HCT116 (cell line): ENCODE results near the gene MSANTD3. TPM values are rescaled to one million over a fixed set of nuclear protein-coding genes. Genes with fewer than 3 reads are reported as not detected.

Source experiments
- ATAC-seq: fragments of 200-7000 bp; cut with Tn5 transposase; 2 replicates; pipeline ENCODE4 v1.9.1; 2020; ENCODE audit warnings: mild to moderate bottlenecking, moderate library complexity
- BruUV-seq: library from RNA; stranded (reverse); fragments of 400-500 nt; replicated peaks from 2 replicates; lab custom pipeline; 2021; lab: Mats Ljungman, UMichigan
- CTCF ChIA-PET: fragments of 300-600 bp; sonication (Branson Sonifier 250); formaldehyde crosslinking; loops from one replicate; lab custom pipeline; 2021; ENCODE audit warnings: antibody characterized with exemption; lab: Charles Lee
- POLR2A ChIA-PET: fragments of 300-600, 350-600 bp; sonication (Branson Sonifier 250); formaldehyde crosslinking; loops from one replicate; lab custom pipeline; 2021; ENCODE audit warnings: antibody characterized with exemption; lab: Charles Lee
- RAD21 ChIA-PET, 2 experiments: fragments of 300-600 bp; sonication (Branson Sonifier 250); formaldehyde crosslinking; loops; one replicate each; lab custom pipeline; 2023; ENCODE audit warnings: low total read pairs in 2 of 2; ENCODE audit not compliant: uncharacterized antibody in 2 of 2, unreplicated experiment in 2 of 2, low non-redundant PET in 1 of 2; lab: Charles Lee
- DNase-seq: peaks from one replicate; pipeline ENCODE4 v3.0.0-alpha.2; 2010; ENCODE audit warnings: low read depth, low spot score
- H2AFZ ChIP-seq: fragments of 200-600 bp; shearing (Covaris generic), sonication (generic); 2 replicates; pipeline ENCODE4 v1.6.1; 2017; ENCODE audit warnings: low read depth, mixed run types, mixed read lengths, antibody characterized with exemption, low read length; ENCODE audit not compliant: poor library complexity, severe bottlenecking
- H3K27ac ChIP-seq: 2 replicates; pipeline ENCODE4 v1.5.1; 2012; ENCODE audit warnings: low read depth, low read length
- H3K27me3 ChIP-seq: fragments of 200-600 bp; sonication (generic); 2 replicates; pipeline ENCODE4 v1.6.1; 2016; ENCODE audit warnings: mixed run types, low read length, mixed read lengths; ENCODE audit not compliant: insufficient read depth
- H3K36me3 ChIP-seq, 2 experiments: fragments of 200-500 bp in 1 of 2; fragments of 200-600 bp in 1 of 2; sonication (Bioruptor generic) in 1 of 2; sonication (generic) in 1 of 2; 2 replicates each; pipeline versions ENCODE4 v1.5.1 to v1.6.1; 2014 to 2016; ENCODE audit warnings: low read length in 2 of 2, inconsistent platforms in 1 of 2, mixed read lengths in 1 of 2, mixed run types in 1 of 2; ENCODE audit not compliant: insufficient read depth in 2 of 2, control insufficient read depth in 1 of 2
- H3K4me1 ChIP-seq, 2 experiments: fragments of 200-600 bp in 1 of 2; sonication (generic) in 1 of 2; 2 replicates each; pipeline versions ENCODE4 v1.5.1 to v1.6.1; 2012 to 2017; ENCODE audit warnings: low read length in 2 of 2, inconsistent platforms in 1 of 2, mild to moderate bottlenecking in 1 of 2, mixed read lengths in 1 of 2, mixed run types in 1 of 2, moderate library complexity in 1 of 2; ENCODE audit not compliant: insufficient read depth in 2 of 2, control insufficient read depth in 1 of 2
- H3K4me2 ChIP-seq: fragments of 200-600 bp; sonication (generic); 2 replicates; pipeline ENCODE4 v1.6.1; 2017; ENCODE audit warnings: mixed run types, low read length, mixed read lengths
- H3K4me3 ChIP-seq, 2 experiments: fragments of 200-600 bp in 1 of 2; sonication (generic) in 1 of 2; replicated peaks in 1 of 2; 2 replicates each; pipeline ENCODE4 v1.5.1; 2011 to 2016; ENCODE audit warnings: low read length in 2 of 2, control low read depth in 1 of 2, low read depth in 1 of 2, mild to moderate bottlenecking in 1 of 2, mixed read lengths in 1 of 2, mixed run types in 1 of 2
- H3K79me2 ChIP-seq: fragments of 200-600 bp; sonication (generic); 2 replicates; pipeline ENCODE4 v1.6.1; 2017; ENCODE audit warnings: mild to moderate bottlenecking, mixed run types, low read length, moderate library complexity, mixed read lengths; ENCODE audit not compliant: insufficient read depth
- H3K9ac ChIP-seq: fragments of 200-600 bp; sonication (generic); 2 replicates; pipeline ENCODE4 v1.6.1; 2016; ENCODE audit warnings: low read length, mixed read lengths
- H3K9me2 ChIP-seq: fragments of 200-600 bp; sonication (generic), shearing (Covaris generic); 2 replicates; pipeline ENCODE4 v1.6.1; 2017; ENCODE audit warnings: mixed run types, mild to moderate bottlenecking, moderate library complexity; ENCODE audit not compliant: insufficient read depth
- H3K9me3 ChIP-seq, 2 experiments: fragments of 200-500 bp in 1 of 2; fragments of 200-600 bp in 1 of 2; sonication (Bioruptor generic) in 1 of 2; sonication (generic) in 1 of 2; 2 replicates each; pipeline ENCODE4 v1.6.1; 2014 to 2017; ENCODE audit warnings: low read length in 2 of 2, mixed read lengths in 2 of 2, inconsistent platforms in 1 of 2, low read depth in 1 of 2, mild to moderate bottlenecking in 1 of 2, mixed run types in 1 of 2, moderate library complexity in 1 of 2; ENCODE audit not compliant: control insufficient read depth in 1 of 2, insufficient read depth in 1 of 2
- H4K20me1 ChIP-seq: fragments of 200-600 bp; sonication (generic), shearing (Covaris generic); 2 replicates; pipeline ENCODE4 v1.6.1; 2017; ENCODE audit warnings: mixed run types, mild to moderate bottlenecking, moderate library complexity; ENCODE audit not compliant: insufficient read depth
- ATF3 ChIP-seq: IDR thresholded peaks from 2 replicates; pipeline ENCODE4 v1.6.1; 2012
- EGR1 ChIP-seq: IDR thresholded peaks from 2 replicates; pipeline ENCODE4 v1.6.1; 2012; ENCODE audit warnings: low read depth
- ELF1 ChIP-seq: IDR thresholded peaks from 2 replicates; pipeline ENCODE4 v1.6.1; 2012; ENCODE audit warnings: low read depth, borderline replicate concordance
- intact Hi-C: fragments of 100-400 bp; cut with micrococcal nuclease; formaldehyde crosslinking; loops from 2 replicates; pipeline ENCODE4 v1.10.0; 2022
- total RNA-seq: library from RNA; stranded (reverse); gene quantifications from one replicate; pipeline ENCODE4 v1.2.1, GENCODE V29; 2021; ENCODE audit not compliant: unreplicated experiment
- TF ChIP-seq, protein P1 (sequence below): IDR thresholded peaks from 2 replicates; pipeline ENCODE4 v1.6.1; 2011; ENCODE audit warnings: mild to moderate bottlenecking, low read length, moderate library complexity; ENCODE audit not compliant: insufficient replicate concordance; ENCODE audit errors: extremely low read depth
- TF ChIP-seq, protein P2 (sequence below), 3 experiments: fragments of 200-600 bp in 1 of 3; sonication (generic) in 1 of 3; IDR thresholded peaks in 2 of 3; conservative IDR thresholded peaks in 1 of 3; 2 replicates each; pipeline ENCODE4 v1.5.1; 2012 to 2017; ENCODE audit warnings: low read depth in 2 of 3, low read length in 2 of 3, antibody characterized with exemption in 1 of 3, borderline replicate concordance in 1 of 3, control low read depth in 1 of 3, mild to moderate bottlenecking in 1 of 3, mixed read lengths in 1 of 3, mixed run types in 1 of 3, moderate library complexity in 1 of 3; ENCODE audit not compliant: insufficient read depth in 1 of 3

The MSANTD3 gene
- total RNA-seq, 1 experiment from 2014 or later: 31.3 TPM

DNA sequence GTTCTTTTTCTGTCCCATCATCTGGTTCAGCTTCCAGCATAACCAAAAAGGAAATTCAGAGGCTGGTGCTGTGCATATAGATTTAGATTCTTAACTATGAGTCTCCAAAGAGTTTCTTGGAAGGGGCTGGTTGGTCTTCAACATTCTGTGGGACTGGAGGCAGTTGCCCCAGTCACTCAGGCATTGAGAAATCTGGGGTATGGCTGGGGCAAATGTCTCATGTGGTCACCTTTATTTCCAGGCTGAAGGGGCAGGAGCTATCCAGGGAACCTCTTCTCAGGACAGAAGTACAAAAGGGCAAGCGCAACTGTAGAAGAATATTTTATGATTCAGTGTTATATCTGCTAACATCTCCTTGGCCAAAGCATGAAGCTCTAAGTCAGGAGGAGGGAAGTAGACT is 30.6 kb downstream of the MSANTD3 start:
- no TSS peak for BruUV-seq
- H3K79me2 ChIP-seq: no peaks in the 10 kb centered on the region

More for the DNA sequence above, 30.6 kb downstream of the MSANTD3 start:
- Histone ChIP-seq H3K27ac (no peak overlapping the region), H3K36me3 (peaks cover 0 to 9% of the 10 kb centered on the region in 2 experiments; a peak in 2 of 4 replicates), H3K4me3 (no peak overlapping the region), H4K20me1 (no peaks in the 10 kb centered on the region), H3K9ac (no peak overlapping the region), H3K4me2 (no peak overlapping the region), H2AFZ (no peak overlapping the region), H3K4me1 (no peaks in the 10 kb centered on the region), H3K27me3 (no peaks in the 10 kb centered on the region)
- CTCF ChIA-PET: no interaction called here
- ATAC-seq: no peak
- intact Hi-C loops: loop anchor here (5.0 kb wide), 1 partner anchor 50 kb away; no protein-coding TSS in a partner anchor
- POLR2A ChIA-PET: no interaction called here
- TF ChIP-seq, protein P1, sequence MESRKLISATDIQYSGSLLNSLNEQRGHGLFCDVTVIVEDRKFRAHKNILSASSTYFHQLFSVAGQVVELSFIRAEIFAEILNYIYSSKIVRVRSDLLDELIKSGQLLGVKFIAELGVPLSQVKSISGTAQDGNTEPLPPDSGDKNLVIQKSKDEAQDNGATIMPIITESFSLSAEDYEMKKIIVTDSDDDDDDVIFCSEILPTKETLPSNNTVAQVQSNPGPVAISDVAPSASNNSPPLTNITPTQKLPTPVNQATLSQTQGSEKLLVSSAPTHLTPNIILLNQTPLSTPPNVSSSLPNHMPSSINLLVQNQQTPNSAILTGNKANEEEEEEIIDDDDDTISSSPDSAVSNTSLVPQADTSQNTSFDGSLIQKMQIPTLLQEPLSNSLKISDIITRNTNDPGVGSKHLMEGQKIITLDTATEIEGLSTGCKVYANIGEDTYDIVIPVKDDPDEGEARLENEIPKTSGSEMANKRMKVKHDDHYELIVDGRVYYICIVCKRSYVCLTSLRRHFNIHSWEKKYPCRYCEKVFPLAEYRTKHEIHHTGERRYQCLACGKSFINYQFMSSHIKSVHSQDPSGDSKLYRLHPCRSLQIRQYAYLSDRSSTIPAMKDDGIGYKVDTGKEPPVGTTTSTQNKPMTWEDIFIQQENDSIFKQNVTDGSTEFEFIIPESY: no peak
- TF ChIP-seq EGR1: no peak
- no peak for TF ChIP-seq ATF3
- TF ChIP-seq, protein P2, sequence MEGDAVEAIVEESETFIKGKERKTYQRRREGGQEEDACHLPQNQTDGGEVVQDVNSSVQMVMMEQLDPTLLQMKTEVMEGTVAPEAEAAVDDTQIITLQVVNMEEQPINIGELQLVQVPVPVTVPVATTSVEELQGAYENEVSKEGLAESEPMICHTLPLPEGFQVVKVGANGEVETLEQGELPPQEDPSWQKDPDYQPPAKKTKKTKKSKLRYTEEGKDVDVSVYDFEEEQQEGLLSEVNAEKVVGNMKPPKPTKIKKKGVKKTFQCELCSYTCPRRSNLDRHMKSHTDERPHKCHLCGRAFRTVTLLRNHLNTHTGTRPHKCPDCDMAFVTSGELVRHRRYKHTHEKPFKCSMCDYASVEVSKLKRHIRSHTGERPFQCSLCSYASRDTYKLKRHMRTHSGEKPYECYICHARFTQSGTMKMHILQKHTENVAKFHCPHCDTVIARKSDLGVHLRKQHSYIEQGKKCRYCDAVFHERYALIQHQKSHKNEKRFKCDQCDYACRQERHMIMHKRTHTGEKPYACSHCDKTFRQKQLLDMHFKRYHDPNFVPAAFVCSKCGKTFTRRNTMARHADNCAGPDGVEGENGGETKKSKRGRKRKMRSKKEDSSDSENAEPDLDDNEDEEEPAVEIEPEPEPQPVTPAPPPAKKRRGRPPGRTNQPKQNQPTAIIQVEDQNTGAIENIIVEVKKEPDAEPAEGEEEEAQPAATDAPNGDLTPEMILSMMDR (IDR thresholded peaks at IDR 0.05 in 2 of 3, conservative IDR thresholded peaks at IDR 0.05 in 1 of 3; ENCODE audit: borderline replicate concordance in 1 of 3, insufficient read depth in 1 of 3, low read depth in 2 of 3, low read length in 2 of 3): no peak
- no peak for TF ChIP-seq ELF1
- TF ChIP-seq, all 23 proteins: peak for 0
- RAD21 ChIA-PET: no interaction called here
- Histone ChIP-seq H3K9me3 (no peaks in the 10 kb centered on the region), H3K9me2 (no peaks in the 10 kb centered on the region)
- no peak for DNase-seq
